Measurements from ENCODE around the gene PPFIBP1. TPM values are rescaled to one million over a fixed set of nuclear protein-coding genes. Genes with fewer than 3 reads are reported as not detected.
"Not testable (repeated sequence)": the region's sequence is repeated elsewhere in the genome, so short reads cannot be mapped to it uniquely, and the experiment has no call there.

The PPFIBP1 gene
- total RNA-seq, 1 donor from 2014 or later, result 103 TPM

DNA sequence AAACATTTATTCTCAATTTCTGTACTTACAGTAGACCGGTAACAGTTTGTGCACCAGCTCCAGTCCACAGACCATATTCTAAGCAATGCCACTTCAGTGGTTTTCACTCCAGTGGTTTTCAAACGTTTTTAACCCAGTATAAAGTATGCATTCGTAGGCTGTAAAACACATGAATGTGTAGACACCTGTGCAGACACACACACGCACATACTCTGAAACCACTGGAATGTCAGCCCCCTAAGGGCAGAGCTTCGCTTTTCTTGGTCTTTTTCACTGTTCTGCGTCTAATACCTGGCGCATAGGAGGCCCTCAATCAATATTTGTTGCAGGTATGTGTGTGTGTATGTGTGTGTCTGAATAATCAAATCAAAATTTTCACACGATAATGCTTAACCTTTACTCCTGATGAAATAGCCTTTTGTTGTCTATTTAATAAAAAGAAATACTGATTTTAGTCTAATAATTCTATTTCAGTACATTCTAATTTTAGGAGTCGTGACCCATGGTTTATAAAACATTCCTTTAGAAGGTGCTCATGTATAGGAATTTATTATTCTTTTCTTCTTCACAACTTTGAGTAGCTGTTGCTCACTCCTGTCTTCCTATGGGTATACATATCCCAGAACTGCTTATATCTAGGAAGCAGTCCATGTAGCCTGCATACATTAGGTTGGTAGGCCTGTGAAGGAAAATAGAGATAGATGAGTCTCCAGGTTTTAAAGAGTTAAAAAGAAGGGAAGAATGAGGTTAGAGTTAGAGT lies 98.6 kb downstream of the PPFIBP1 start:
- no peak for DNase-seq (ENCODE audit: low read depth)

DNA sequence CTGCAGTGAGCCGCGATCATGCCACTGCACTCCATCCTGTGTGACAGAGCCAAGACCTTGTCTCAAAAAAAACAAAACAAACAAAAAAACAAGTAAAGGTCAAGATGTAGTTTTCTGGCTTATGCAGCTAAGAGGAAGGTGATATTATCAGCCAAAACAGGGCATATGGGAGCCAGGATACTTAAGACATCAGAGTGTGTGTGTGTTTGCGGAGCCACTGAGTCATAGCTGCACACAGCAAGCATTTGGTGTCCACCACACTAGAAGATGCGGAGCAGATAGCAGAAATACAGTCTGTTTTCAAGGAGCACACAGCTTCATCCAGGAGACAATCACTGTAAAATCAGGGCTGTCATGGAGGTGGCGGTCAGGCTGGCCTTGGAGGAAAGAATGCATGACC lies 99.6 kb downstream of the PPFIBP1 start:
- DNase-seq (ENCODE audit: low read depth), result no peak

DNA sequence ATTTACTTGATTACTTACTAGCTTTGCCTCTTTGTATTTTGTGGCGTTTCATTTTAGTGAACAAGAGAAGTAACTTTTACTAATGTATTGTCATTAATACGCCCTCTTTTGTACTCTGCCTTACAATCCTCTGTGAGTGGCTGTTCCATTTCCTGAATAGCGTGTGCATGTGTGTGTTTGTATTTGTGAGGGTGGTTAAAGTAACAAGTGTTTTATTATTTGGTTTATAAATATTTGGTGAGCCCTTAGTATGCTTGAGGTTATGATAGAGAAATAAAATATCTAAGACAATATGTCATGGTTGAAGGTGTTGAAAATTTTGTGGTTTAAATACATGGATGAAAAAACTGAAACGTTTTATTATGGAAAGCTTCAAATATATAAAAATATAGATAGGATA lies 100.6 kb downstream of the PPFIBP1 start:
- DNase-seq (ENCODE audit: low read depth), result no peak

DNA sequence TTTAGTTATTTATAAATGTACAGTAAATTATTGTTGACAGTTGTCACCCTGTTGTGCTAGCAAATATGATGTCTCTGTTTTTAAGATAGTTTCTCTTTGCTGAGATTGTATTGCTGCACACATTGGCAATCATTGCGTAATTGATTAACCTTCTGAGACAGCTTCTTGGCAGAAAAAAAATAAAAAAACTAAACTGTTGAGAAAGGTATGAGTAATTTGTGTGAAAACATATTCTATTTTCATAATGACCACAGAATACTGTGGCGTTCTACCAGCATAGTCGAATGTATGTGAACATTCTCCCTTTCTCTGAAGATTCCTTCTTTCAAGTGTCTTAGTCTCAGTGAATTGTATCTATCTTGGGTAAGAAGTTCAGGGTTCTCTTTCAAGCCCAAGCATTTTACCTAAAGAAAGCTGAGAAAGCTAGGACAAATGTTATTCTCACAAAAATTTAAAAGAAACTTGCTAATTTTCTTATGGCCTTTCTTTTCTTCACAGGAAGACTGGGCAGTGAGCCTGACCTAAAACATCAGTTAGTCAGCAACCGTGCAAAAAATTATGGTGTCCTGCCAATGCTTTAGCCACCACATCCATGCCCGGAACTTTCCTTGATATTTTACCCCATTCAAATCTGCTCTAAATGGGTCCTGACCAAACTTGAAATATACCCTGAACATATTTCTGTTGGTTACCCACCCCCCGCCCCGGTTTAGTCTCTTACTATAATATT lies 103.3 kb downstream of the PPFIBP1 start:
- peak; percentile 59 for DNase-seq (ENCODE audit: low read depth)

DNA sequence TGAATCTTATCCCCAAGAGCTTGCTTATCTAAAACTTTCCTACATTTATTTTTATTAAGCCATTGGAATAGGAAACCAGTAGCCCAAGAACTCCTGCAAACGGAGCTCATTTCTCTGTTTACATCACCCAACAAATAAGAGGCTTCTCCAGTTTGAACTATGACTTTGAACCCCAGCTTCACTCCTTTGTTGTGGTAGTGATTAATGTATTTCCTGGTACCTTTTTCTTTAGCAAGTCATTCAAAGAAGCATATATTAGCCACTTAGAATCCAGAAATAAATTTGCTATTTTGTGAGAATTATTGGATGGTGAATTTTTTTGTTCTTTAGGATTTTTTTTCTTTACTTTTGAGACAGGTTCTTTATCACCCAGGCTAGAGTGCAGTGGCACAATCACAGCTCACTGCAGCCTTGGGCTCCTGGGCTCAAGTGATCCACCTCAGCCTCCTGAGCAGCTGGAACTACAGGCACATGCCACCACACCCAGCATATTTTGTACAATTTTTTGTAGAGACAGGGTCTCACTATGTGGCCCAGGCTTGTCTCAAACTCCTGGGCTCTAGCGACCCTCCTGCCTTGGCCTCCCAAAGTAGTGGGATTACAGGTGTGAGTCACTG lies 104.0 kb downstream of the PPFIBP1 start:
- not testable (repeated sequence) for DNase-seq (ENCODE audit: low read depth)

DNA sequence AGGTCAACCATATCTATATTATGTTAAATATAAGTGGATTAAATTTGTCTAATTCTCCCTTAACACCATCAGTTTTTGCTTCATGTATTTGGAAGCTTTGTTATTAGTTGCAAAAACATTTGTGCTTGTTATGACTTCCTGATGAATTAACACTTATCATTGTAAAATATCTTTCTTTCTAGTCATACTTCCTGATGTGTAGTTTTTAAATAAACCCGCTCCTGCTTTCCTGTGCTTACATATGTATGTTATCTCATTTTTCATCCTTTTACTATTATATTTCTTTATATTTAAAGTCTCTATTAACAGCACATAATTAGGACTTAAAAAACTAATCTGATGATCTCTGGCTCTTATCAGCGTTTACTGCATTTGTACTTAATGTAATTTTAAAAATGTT lies 106.2 kb downstream of the PPFIBP1 start:
- DNase-seq (ENCODE audit: low read depth), result not testable (repeated sequence)

DNA sequence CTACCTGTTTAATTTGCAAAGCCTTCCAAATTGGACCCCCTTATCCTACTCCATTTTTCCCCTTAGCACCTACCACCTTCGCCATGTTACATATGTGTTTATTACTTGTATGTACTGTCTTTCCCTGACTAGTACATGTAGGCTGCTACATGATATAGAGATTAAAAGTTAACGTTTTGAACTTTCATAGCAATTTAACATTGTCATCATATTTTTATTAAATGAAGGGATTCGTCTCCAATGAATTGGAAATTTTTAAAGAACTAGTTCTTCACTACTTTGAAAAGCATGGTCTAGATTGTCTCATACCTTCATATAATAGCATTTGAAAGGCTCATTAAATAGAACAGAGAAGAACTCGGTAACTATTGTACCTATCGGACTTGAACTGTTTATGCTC lies 107.4 kb downstream of the PPFIBP1 start:
- no peak for DNase-seq (ENCODE audit: low read depth)

DNA sequence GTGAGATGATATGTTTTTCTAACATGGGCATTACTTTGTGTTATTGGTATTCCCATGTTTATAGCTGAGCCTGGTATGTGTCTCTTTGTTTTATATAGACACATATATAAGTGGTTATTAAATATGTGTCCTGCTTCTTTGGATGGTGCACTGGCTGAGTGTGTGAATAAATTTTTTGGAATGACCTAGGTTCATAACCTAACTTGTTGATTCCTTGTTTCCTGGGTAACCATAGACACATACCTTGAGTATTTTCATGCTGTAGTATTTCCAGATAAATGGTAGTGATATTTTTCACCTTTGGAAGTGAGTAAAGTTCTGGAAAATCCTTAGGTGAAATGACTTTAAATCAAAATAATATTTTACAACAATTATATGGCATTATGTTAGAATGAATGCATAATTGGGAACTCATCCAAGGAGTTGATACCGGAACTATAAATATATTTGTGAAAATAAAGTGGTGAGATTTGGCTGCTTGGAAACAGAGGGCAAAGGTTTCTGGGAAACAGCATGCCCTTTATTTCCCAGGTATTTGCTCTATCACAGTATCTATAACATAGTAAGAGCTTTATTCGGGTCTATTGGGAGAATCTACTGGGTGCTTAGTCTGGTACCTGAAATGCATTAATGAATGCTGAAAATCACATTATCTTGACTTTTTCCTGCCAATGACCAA lies 107.9 kb downstream of the PPFIBP1 start:
- no peak for DNase-seq (ENCODE audit: low read depth)

DNA sequence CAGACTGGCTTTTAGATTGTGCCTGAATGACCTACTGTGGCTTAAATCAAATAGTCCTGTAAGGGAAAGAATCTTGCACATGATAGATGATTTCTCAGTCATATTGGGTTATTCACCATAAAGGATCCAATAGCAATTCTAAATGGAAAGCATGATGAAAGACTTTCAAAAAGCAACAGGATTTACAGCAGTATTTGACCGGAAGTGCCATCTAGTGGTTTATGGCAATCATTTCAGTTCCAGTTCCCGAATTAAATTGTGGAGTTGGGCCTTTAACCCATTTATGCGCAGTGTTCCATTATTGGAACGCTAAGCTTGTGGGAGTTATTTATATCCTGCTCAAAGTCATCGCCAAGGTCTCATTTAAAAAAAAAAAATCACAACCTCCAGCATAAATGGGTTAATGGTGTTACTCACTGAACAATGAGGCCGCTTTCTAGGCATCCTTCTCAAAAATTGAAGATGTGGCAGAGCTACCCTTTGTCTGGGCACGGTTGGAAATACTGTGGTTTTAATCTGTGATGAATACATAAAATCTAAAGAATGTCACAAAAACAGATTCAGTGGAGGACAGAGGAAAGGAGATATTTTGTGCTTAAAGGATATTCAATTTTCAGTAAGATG lies 111.5 kb downstream of the PPFIBP1 start:
- peak; percentile 63 for DNase-seq (ENCODE audit: low read depth)

DNA sequence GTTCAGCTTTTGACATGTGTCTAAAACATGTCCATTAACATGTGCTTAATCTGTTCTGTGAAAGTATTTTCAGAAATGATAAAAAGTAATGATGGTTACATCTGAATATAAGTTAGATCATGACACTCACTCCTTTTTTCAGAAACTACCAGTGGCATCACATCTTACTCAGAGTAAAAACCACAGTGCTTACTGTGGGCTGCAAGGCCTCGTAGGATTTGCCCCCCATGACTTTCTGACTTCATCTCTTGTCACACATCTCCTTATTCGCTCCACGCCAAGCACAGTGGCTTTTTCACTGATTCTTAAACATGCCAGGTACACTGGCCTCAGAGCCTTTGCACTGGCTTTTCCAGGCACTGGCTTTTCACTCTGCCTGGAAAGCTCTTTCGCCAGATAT lies 112.6 kb downstream of the PPFIBP1 start:
- not testable (repeated sequence) for DNase-seq (ENCODE audit: low read depth)

DNA sequence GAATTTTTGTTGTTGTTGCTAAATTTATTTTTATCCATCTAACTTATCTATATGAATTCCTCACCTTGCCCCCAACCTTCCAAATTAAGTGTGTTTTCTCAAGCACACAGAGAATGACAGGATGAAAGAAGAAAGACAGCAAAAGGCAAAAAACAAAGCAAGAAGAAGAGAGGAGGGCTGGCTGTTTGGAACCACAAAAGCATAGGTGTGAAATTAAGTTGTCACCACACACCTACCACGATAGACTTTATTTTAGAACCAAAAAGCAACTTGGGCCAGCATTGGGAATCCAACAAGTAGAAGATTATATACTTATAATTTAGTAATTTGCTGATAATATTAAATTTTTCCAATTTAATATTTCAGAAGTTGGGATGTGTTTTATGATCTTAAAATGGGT lies 113.5 kb downstream of the PPFIBP1 start:
- DNase-seq (ENCODE audit: low read depth), result no peak

DNA sequence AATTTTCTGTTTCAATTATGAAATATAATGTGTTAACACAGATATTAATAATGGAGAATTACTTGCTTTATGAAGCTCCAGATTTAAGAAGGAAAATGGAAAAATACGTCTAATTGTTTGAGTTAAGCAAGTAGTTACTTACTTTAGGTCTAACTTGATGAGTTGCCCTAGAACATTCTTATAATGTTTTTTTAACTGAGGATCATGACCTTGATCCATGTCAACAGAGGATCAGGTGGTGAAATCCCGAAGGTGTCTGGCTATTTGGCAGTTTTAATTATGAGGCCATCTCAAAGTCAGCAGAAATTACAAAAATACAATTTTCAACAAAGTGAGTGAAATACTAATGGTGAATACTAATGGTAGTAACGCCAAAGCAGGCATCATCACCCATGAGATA lies 115.3 kb downstream of the PPFIBP1 start:
- no peak for DNase-seq (ENCODE audit: low read depth)

DNA sequence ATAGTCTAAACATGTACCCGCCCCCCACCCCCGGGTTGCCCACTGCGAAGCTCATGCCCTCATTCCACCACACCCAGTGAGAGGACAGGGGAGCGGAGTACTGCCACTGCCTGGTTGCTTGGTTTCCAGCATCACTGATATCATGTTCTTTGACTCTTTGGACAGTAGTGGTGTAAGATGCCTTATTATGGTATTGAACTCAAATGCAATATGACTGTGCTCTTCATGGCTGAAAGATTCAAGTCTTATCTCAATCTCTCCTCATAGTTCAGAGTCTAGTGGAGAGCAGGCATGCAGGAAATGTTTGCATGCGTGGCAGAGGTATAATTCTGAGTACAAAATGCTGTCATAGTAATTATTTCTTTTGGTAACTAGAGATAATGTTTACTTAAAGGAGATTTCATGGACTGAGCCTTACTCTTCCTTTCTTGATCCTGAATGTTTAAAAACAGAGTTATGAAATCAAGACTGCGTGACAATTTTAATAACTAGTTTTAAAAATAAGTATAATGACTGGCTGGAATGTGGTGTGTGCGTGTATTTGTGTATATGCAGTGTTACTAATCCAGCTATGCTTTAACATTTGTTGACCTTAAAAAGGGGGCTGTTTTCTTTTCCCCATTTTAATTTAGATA lies 116.7 kb downstream of the PPFIBP1 start:
- not testable (repeated sequence) for DNase-seq (ENCODE audit: low read depth)

DNA sequence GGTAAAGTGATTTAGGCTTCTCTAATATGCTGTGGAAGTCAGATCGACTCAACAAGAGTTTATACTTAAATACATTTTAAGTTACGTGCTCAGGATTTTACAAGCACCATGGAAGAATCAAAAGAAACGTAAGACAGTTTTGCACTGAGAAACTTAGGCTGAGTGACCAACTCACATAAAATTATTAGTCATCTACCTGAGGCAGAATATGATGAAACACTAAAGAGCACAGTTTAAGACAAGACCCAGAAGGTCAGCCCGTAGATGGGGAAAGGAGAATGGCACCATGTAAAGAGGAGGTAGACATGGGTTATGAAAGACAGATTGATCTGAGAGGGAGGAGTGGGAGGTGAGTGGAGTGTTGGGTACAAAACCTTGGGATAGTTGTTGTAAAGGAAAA lies 118.4 kb downstream of the PPFIBP1 start:
- DNase-seq (ENCODE audit: low read depth), result not testable (repeated sequence)

DNA sequence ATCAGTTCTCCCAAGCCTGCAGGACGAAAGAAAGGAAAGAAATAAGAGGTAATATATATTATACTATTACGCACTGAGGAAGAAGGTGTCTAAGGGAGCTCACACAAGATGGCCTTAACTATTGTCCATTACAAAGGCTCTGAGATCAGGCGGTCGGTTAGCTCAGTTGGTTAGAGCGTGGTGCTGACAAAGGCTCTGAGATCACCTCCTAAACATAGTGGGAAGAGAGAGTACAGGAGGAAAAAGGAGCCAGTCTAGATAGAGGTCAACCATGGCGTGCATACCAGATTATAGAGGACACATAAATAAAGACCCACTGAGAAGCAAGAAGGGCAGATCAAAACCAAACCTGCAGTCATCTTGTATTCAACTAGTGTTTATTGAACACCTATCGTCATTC lies 118.9 kb downstream of the PPFIBP1 start:
- not testable (repeated sequence) for DNase-seq (ENCODE audit: low read depth)

DNA sequence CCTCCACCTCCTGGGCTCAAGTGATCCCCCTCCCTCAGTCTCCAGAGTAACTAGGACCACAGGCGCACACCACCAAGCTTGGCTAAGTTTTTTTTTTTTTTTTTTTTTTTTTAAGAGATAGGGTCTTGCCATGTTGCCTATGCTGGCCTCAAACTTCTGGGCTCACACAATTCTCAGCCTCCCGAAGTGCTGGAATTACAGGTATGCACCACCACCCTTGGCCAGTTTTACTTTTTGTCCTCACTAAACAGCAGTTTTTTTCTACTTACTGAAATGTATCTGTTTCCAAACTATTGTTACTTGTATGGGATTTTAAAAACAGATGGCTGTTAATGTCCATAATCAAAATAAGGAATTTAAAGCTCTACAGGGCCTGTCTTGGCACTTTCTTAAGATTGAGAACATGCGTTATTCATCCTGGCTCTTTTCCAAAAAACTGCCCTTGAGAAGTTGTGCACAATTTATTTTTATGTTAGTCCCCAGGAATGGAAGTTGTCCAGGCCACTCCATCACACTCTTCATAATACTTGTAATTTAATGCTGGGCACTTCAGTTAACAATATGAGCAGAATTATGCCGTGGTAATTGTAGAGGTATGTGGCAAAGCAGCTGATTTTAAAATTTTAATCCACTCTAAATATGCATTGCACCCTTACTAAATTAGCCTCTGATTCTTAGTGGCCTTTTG lies 120.3 kb downstream of the PPFIBP1 start:
- peak; percentile 50 for DNase-seq (ENCODE audit: low read depth)

DNA sequence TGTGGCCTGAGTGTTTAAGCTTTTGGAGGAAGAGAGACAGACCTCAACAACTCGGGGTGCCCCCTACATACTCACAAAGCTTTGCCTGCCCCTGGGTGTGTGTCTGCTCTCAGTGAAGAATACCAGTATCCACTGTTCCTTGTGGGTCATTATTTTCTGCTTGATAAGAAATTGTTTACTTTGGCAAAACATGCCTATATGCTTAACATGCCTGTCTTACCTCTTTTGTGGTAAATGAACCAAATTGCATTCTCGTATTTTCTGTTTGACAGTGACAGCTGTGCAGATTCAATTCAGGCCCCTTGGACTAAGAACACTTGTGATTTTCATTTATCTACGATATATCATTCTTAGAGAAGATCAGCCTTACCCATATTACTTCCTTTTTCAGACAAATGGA lies 121.7 kb downstream of the PPFIBP1 start:
- peak; percentile 42 for DNase-seq (ENCODE audit: low read depth)

DNA sequence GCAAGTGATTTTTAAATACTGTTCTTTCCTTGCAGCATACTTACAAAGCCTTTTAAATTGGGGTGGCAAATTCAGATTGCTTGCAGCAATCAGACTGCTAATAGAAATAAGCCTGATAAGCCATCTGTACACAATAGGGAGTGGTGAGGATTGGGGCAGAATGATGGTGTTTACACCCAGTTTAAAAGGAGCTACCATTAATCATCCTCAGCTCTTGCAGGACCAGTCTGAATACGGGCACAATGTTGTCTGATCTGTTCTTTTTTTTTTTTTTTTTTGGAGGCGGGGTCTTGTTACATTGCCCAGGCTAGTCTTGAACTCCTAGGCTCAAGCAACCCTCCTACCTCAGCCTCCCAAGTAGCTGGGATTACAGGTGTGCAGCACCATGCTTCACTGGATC lies 122.1 kb downstream of the PPFIBP1 start:
- DNase-seq (ENCODE audit: low read depth), result no peak

DNA sequence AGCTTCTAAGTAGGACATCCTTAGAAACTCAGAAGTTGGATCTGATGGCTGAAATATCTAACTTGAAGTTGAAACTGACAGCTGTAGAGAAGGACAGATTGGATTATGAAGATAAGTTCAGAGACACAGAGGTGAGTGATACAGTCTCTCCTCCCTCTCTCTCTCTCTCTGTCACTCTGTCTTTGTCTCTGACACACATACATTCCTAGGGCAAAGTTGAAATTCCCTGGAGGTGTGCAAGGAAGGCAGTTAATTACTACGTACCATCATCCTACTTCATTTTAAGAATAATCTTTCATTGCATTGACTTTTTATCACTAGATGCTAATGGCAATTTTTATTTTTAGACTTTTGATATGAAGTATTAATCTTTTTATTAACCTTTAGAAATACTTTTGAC lies 126.0 kb downstream of the PPFIBP1 start:
- DNase-seq (ENCODE audit: low read depth), result no peak

DNA sequence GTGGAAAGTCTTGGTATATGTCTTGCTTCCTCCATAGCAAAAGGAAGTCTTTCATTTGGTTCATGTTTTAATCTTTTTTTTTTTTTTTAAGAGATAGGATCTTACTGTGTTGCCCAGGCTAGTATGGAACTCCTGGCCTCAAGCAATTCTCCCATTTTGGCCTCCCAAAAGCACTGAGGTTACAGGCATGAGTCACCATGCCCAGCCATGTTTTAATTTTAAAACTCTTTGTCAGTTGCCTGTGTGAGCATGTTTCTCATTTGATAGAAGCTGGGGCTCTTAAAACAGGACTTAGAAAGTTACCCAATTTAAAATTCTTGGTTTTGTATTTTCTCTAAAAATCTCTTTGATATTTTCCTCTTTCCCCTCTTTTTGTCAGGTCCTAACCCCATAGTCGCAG lies 127.2 kb downstream of the PPFIBP1 start:
- DNase-seq (ENCODE audit: low read depth), result peak; percentile 14
